Ishikawa (cell line): ENCODE data around the gene TAAR1.

Experiments used
- CEBPB ChIP-seq: IDR thresholded peaks from 2 replicates; pipeline ENCODE4 v1.6.1; 2012
- CREB1 ChIP-seq: IDR thresholded peaks from 2 replicates; pipeline ENCODE4 v1.6.1; 2012; ENCODE audit warnings: low read depth
- EGR1 ChIP-seq: IDR thresholded peaks from 2 replicates; pipeline ENCODE4 v1.6.1; 2012
- EP300 ChIP-seq: IDR thresholded peaks from 2 replicates; pipeline ENCODE4 v1.6.1; 2012; ENCODE audit warnings: borderline replicate concordance
- FOXM1 ChIP-seq: IDR thresholded peaks from 2 replicates; pipeline ENCODE4 v1.6.1; 2012; ENCODE audit warnings: low read depth, borderline replicate concordance
- NFIC ChIP-seq: IDR thresholded peaks from 2 replicates; pipeline ENCODE4 v1.6.1; 2012
- RAD21 ChIP-seq: IDR thresholded peaks from 2 replicates; pipeline ENCODE4 v1.6.1; 2012; ENCODE audit warnings: low read depth
- TAF1 ChIP-seq: IDR thresholded peaks from 2 replicates; pipeline ENCODE4 v1.6.1; 2012; ENCODE audit warnings: low read depth, mild to moderate bottlenecking
- TCF12 ChIP-seq: IDR thresholded peaks from 2 replicates; pipeline ENCODE4 v1.6.1; 2012; ENCODE audit warnings: low read depth
- TEAD4 ChIP-seq: IDR thresholded peaks from 2 replicates; pipeline ENCODE4 v1.6.1; 2012
- YY1 ChIP-seq: IDR thresholded peaks from 2 replicates; pipeline ENCODE4 v1.6.1; 2012; ENCODE audit warnings: low read depth
- ZBTB7A ChIP-seq: IDR thresholded peaks from 2 replicates; pipeline ENCODE4 v1.6.1; 2012; ENCODE audit warnings: low read depth
- TF ChIP-seq, protein P1 (sequence below): IDR thresholded peaks from 2 replicates; pipeline ENCODE4 v1.6.1; 2012
- TF ChIP-seq, protein P2 (sequence below): IDR thresholded peaks from 2 replicates; pipeline ENCODE4 v1.6.1; 2012
- TF ChIP-seq, protein P3 (sequence below): IDR thresholded peaks from 2 replicates; pipeline ENCODE4 v1.6.1; 2012; ENCODE audit warnings: low read depth, mild to moderate bottlenecking

Gene TAAR1

GRCh38 chr6:132675749-132676148 is 16.8 kb upstream of the TAAR1 start:
- no peak for TF ChIP-seq YY1
- no peak for TF ChIP-seq FOXM1
- TF ChIP-seq, protein P1, sequence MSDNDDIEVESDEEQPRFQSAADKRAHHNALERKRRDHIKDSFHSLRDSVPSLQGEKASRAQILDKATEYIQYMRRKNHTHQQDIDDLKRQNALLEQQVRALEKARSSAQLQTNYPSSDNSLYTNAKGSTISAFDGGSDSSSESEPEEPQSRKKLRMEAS = no peak
- TF ChIP-seq, protein P2, sequence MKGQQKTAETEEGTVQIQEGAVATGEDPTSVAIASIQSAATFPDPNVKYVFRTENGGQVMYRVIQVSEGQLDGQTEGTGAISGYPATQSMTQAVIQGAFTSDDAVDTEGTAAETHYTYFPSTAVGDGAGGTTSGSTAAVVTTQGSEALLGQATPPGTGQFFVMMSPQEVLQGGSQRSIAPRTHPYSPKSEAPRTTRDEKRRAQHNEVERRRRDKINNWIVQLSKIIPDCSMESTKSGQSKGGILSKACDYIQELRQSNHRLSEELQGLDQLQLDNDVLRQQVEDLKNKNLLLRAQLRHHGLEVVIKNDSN = no peak
- no peak for TF ChIP-seq ZBTB7A
- no peak for TF ChIP-seq TEAD4
- no peak for TF ChIP-seq RAD21
- TF ChIP-seq TAF1 = no peak
- no peak for TF ChIP-seq EGR1
- TF ChIP-seq EP300 = no peak
- TF ChIP-seq TCF12 = no peak
- TF ChIP-seq NFIC = no peak
- TF ChIP-seq CREB1 = no peak

DNA sequence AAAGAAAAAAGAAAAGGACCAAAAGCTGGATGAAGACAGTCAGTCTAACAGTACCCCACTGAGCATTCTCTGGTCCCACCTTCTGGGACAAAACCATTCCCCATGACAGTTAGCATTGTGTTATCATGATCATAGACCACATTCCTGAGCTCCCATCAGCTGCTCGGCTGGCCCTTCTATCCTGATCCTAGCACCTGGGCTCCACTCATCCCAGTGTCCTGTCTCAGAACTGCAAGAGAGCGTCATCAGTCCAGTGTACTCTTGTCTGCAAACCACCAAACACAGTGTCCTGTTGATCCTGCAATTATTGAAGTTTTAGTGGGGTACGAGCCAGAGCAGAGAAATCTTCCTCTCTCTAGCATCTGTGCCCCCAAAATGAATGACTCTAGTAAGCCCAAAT is 16.0 kb upstream of the TAAR1 start:
- TF ChIP-seq, protein P2 = no peak
- TF ChIP-seq ZBTB7A (no peak), RAD21 (no peak)

- TF ChIP-seq EGR1 = no peak
- TF ChIP-seq, protein P2 = peak; percentile 53; the same call in 1 of the 2 replicates
Measured at GRCh38 chr6:132673376-132674094, 14.6 kb upstream of the TAAR1 start.

- TF ChIP-seq TAF1 (no peak), NFIC (no peak), TCF12 (no peak)
- TF ChIP-seq, protein P3, sequence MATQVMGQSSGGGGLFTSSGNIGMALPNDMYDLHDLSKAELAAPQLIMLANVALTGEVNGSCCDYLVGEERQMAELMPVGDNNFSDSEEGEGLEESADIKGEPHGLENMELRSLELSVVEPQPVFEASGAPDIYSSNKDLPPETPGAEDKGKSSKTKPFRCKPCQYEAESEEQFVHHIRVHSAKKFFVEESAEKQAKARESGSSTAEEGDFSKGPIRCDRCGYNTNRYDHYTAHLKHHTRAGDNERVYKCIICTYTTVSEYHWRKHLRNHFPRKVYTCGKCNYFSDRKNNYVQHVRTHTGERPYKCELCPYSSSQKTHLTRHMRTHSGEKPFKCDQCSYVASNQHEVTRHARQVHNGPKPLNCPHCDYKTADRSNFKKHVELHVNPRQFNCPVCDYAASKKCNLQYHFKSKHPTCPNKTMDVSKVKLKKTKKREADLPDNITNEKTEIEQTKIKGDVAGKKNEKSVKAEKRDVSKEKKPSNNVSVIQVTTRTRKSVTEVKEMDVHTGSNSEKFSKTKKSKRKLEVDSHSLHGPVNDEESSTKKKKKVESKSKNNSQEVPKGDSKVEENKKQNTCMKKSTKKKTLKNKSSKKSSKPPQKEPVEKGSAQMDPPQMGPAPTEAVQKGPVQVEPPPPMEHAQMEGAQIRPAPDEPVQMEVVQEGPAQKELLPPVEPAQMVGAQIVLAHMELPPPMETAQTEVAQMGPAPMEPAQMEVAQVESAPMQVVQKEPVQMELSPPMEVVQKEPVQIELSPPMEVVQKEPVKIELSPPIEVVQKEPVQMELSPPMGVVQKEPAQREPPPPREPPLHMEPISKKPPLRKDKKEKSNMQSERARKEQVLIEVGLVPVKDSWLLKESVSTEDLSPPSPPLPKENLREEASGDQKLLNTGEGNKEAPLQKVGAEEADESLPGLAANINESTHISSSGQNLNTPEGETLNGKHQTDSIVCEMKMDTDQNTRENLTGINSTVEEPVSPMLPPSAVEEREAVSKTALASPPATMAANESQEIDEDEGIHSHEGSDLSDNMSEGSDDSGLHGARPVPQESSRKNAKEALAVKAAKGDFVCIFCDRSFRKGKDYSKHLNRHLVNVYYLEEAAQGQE = no peak
- TF ChIP-seq, protein P1 = no peak
Measured at GRCh38 chr6:132671295-132671694, 12.3 kb upstream of the TAAR1 start.

DNA sequence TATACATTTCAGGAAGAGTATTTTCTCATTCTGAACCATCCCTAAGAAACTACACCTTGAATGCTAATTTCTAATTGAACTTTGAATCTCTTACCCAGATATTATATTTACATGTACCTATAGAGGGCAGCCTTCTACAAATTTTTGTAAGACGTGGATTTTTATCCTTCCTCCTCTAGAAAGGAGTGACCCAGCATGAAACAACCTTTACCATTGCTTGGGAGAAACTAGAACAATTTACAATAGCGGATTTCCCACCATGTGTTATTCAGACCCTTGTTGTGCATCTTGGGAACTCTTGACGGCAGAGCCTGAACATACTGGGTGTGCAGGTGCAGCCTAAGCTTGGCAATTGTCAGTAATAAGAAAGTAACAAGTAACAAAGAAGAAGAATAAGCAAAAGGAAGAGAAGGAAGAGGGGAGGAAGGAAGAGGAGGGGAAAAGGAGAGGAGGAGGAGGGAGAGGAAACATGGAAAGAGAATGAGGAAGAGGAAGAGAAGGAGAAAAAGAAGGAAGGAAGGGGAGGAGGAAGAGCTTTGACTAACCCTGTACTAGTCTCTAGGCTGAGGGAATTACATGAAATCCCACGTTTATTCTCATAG is 10.8 kb upstream of the TAAR1 start:
- TF ChIP-seq NFIC (no peak), RAD21 (peak; percentile 63)

GRCh38 chr6:132666118-132666517 is 7.1 kb upstream of the TAAR1 start:
- peak; percentile 49 for TF ChIP-seq TEAD4
- TF ChIP-seq EP300 = no peak
- TF ChIP-seq YY1 = no peak
- TF ChIP-seq NFIC = no peak
- no peak for TF ChIP-seq CREB1
- TF ChIP-seq ZBTB7A = no peak

GRCh38 chr6:132664309-132665034 is 5.5 kb upstream of the TAAR1 start:
- TF ChIP-seq CREB1 = no peak
- no peak for TF ChIP-seq ZBTB7A
- TF ChIP-seq EGR1 = no peak
- no peak for TF ChIP-seq TAF1
- TF ChIP-seq TEAD4 = no peak
- TF ChIP-seq RAD21 = no peak
- TF ChIP-seq EP300 = no peak
- TF ChIP-seq, protein P2 = no peak
- TF ChIP-seq, protein P3 = no peak
- TF ChIP-seq YY1 = no peak
- TF ChIP-seq TCF12 = no peak
- TF ChIP-seq CEBPB = no peak
- TF ChIP-seq, protein P1 = no peak
- no peak for TF ChIP-seq FOXM1
- no peak for TF ChIP-seq NFIC
